GM18505 (cell line): ENCODE results near the gene MRPS18A.

Source experiments
- ATAC-seq: cut with Tn5 transposase; IDR thresholded peaks from one replicate; pipeline ENCODE4 v1.9.1; 2021; ENCODE audit not compliant: unreplicated experiment
- POLR2A ChIP-seq: IDR thresholded peaks from 4 replicates; pipeline ENCODE4 v1.6.1; 2011; ENCODE audit warnings: borderline replicate concordance; ENCODE audit not compliant: insufficient read depth, insufficient read length; ENCODE audit errors: extremely low read depth

Gene MRPS18A

DNA sequence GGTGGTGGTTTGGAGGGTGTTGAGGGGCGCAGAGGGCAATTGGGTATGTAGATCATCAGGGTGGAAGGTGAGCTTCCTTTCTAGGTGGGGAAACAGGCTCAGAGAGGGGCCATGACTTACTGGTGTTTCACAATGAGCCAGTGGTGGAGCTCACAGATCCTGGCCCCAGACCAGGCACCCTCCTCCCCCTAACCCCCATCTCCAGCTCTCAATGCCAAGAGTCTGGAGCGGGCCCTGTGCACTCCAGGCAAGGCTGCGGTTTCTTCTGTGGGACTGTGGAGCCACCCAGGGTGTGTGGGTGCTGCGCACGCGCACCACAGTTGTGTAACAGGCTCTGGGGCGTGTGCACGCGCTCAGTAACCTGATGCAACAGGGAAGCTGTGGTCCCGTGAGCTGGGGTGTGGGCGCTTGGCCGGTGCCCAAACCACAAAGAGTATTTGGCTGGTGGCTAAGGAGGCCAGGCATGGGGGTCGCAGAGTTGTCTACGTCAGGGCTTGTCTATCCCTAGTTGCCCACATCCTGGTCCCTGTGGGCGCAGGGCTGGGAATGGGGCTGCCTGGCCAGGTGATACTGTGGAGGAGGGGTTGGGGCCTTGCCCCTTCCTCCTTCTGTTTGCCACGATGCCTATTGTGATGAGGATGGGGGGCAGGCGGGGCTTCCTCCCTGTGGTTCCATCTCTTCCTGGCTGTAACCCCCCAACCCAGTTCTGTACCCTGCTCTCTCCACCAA, 37.5 kb upstream of the MRPS18A start:
- peak; percentile 69 for ATAC-seq
- peak; percentile 26 for TF ChIP-seq POLR2A

DNA sequence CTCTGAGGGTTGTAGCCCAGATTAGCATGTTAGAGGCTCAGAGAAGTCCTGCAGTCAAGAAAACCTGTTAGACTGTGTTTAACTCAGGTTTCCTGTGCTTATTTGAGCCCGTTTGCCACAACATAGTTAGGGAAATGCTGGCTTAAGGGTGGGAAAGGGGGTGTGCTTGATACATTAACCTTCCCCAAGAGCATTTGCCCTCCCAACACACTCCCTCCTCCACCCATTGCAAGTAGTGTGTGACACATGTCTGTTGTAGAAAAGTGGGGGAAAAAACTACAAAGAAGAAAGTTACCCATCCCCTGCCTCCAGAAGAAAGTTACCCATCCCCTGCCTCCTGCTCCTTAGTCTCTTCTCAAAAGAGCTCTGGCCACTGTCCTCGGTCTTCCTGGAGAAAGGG, 36.8 kb upstream of the MRPS18A start:
- ATAC-seq = no peak
- TF ChIP-seq POLR2A = no peak

DNA sequence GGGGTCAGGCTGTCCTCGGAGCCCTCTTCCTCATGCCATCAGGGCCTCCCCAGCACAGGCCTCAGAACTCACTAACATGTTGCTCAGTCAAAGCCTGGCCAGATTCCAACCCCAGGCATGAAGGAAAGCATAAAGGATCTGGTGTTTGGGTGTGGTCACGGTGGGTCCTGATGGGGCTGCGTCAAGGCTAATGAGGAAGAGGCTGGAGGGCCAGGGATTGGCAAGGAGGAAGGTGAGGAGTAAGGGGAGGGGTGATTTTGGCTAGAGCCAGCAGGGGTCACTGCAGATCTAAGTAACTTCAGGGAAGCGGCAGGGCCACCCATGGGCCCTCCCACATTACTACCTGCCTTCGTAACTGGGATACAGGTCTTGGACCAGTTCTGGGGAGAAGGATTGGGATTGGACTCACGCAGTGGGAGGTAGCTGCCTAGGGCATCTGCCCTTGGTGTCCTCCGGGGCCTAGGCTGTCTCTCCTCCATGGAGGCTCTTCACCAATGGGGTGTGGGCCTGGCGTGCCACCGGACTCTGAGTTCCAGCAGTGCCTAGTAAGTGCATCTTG, 36.2 kb upstream of the MRPS18A start:
- peak; percentile 44 for ATAC-seq
- TF ChIP-seq POLR2A = no peak

DNA sequence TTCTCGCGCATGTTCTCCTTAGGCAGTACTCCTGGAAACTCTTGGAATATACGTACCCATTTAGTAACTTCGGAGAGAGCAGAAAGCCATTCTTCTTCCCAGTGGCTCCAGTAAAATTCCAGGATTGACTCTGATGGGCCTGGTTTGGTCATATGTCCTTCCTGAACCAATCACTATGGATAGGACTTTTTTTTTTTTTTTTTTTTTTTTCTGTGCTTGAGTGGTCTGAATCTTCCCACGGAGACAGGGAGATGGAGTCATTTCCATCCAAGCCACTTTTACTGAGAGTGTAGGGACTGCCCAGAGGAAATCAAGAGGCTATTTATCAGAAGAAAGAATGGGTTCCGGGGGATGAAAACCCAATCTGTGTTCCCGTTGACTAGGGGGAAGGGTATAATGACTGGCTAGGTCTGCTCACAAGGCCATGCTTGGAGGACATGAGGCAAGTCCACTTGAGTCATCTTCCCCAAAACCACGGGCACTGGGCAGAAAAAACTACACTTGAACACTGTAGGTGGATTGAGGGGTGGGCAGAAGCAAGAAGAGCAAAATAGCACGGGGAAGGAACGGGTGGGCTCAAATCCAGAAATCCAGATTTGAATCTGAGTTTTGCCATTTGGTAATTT, 35.4 kb upstream of the MRPS18A start:
- TF ChIP-seq POLR2A = no peak
- ATAC-seq = no peak

DNA sequence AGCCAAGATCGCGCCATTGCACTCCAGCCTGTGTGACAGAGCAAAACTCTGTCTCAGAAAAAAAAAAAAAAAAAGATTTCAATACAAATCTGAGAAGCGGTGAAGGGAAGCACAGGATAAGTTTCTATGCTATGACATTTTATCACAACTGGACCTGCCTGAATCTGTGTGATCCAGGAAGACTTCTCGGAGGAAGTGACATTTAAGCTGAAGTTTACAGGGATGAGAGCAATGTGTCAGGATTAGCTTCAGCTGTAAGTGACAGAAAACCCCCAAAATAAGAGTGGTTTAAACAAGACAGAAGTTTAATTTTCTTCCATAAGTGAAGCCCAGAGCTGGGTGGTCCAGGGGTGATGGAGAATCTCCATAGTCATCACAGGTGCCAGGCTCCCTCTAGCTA, 33.4 kb upstream of the MRPS18A start:
- no peak for ATAC-seq

GRCh38 chr6:43719511-43719910, 31.9 kb upstream of the MRPS18A start:
- ATAC-seq = no peak
- TF ChIP-seq POLR2A = no peak

More for the DNA sequence above, 33.4 kb upstream of the MRPS18A start:
- TF ChIP-seq POLR2A = no peak

GRCh38 chr6:43718387-43719105, 31.0 kb upstream of the MRPS18A start:
- no peak for TF ChIP-seq POLR2A
- no peak for ATAC-seq

DNA sequence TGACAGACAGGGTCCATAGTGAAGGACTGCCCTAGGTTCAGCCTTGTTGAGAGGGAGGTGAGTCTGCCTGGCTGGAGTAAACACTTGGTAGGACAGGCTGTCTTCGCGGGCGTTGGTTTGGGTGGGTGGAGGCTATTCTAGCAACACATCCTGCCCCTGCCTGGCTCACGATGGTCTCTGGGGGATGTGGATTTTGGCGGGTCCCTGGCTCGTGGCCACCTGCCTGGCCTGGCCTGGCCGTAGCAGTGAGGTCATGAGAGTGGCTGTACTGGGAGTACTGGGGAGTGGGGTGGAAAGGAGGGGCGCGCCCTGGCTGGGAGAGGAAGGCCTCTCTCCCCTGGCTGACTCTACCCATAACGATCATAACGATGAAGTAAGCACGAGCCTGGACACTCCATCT, 30.2 kb upstream of the MRPS18A start:
- no peak for ATAC-seq
- no peak for TF ChIP-seq POLR2A

- no peak for ATAC-seq
- no peak for TF ChIP-seq POLR2A
Observed at GRCh38 chr6:43717389-43717788, 29.8 kb upstream of the MRPS18A start.

DNA sequence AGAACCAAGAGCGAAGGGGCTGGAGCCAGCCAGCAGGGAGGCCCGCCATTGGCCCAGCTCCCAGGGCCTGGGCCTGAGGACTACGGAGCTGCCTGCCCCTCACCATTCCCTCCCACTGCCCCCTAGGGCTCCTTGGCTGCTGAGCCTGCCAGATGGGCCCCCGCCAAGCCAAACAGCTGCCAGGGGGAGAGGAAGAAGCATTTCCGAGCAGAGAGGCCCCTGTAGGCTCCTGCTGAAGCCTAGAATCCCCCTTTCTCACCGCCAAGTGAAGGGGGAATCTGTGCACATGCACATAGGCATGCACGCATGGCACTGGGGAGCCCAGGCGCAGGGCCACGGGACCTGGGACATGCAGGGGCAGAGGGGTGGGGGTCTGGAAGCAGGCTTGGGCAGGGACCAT, 28.5 kb upstream of the MRPS18A start:
- TF ChIP-seq POLR2A = no peak
- no peak for ATAC-seq

- peak; percentile 75 for ATAC-seq
- TF ChIP-seq POLR2A = no peak
Observed at GRCh38 chr6:43715056-43715788, 27.6 kb upstream of the MRPS18A start.

DNA sequence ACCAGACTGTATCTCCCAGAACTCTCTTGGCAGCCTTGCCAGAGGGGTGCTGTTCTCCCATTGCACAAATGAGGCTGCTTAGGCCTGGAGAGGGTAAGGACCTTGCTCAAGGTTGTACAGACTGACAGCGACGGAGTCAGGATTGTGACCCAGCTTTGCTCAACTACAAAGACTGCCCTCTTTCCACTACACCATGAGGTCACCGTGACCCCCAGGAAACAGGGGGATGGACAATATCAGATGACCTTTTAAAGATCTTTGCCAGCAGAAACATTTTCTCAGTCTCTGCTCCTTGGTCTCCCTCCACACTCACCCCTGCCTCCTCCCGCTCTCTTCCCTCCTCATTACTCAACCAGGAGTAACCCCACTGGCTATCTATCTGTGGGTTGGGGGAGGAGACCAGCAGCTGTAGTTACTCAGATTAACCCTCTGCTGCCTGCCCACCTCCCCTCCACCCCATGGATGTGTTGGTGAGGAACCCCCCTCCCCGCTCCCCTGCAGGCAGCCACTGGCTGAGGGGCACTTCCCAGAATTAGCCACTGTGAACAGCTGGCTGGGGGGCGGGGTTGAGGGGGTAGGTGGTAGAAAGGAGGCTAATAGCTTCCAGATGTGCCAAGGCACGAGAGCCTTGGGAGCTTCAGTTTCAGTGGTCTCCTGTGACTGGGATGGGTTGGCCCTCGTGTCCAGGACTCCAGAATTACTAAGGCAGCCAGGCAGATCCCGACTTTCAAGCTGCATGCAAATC, 26.9 kb upstream of the MRPS18A start:
- peak; percentile 6 for ATAC-seq
- TF ChIP-seq POLR2A = no peak
